Measurements from ENCODE around the gene RPS15. TPM values are rescaled to one million over a fixed set of nuclear protein-coding genes. Genes with fewer than 3 reads are reported as not detected.

RPS15 gene
- total and polyA plus RNA-seq, 9 of the 15 experiments (the other 6 are each of a cell fraction or from before 2014, with no cell fraction given), result 605 to 2,791 (median 957) TPM

- H3K4me3 ChIP-seq, result no peak overlapping the region
- ChIA-PET POLR2A (interaction anchor here (0.5 kb wide), 1 partner anchor 16 kb away, joined by 5 read pairs; no protein-coding TSS in a partner anchor), CTCF (ENCODE audit: low intra/inter-chr PET ratio) (no interaction called here)
- H3K9me3 ChIP-seq (replicated peaks; ENCODE audit: control insufficient read depth, insufficient read depth, low read depth, low read length), result no peaks in the 10 kb centered on the region
- peaks cover 23% of the 10 kb centered on the region; the same call in 1 of the 3 replicates for H3K36me3 ChIP-seq (ENCODE audit: control insufficient read depth, insufficient read depth, low read length)
- no peaks in the 10 kb centered on the region for H4K20me1 ChIP-seq (replicated peaks; ENCODE audit: control insufficient read depth, insufficient read depth, low read length)
- no peak overlapping the region for H3K4me2 ChIP-seq (ENCODE audit: insufficient read depth, low read length)
- no TSS peak for BruUV-seq (replicated peaks)
- peak overlapping the region in 1 of 2 experiments; percentile 89; a peak in 2 of 4 replicates for H3K9ac ChIP-seq (ENCODE audit: insufficient read depth in 1 of 2, low read depth in 2 of 2, low read length in 2 of 2)
- WGBS (ENCODE audit: insufficient coverage, low coverage, missing lambda C conversion rate), result 94% methylated on average over 11 of the region's 15 CpGs
- H3K79me2 ChIP-seq (ENCODE audit: control insufficient read depth, insufficient read depth, low read length), result peaks cover 12% of the 10 kb centered on the region
- H3K9me1 ChIP-seq (ENCODE audit: control insufficient read depth, insufficient read depth, low read length), result no peaks in the 10 kb centered on the region
- intact Hi-C loops (cut with micrococcal nuclease) (no loop called here), in situ Hi-C loops (cut with MboI) (no loop called here)
- no peak overlapping the region for H3K27ac ChIP-seq (ENCODE audit: extremely low read depth, low read depth, low read length)
- no peak for FAIRE-seq
- no peak for ATAC-seq
- peaks cover 5 to 78% of the 10 kb centered on the region in 2 experiments; a peak in 3 of 5 replicates for H3K4me1 ChIP-seq (replicated peaks in 1 of 2; ENCODE audit: control insufficient read depth in 2 of 2, insufficient read depth in 2 of 2, low read length in 2 of 2)
- DNase-seq (ENCODE audit: extremely low read depth in 1 of 4, low spot score in 3 of 4), result no peak
- TF ChIP-seq ZNF263 (CRISPR knock-in tag; IDR thresholded peaks at IDR 0.05; ENCODE audit: borderline replicate concordance) (no peak), NFIX (CRISPR knock-in tag; IDR thresholded peaks at IDR 0.05; ENCODE audit: low read depth) (no peak), ZNF318 (IDR thresholded peaks at IDR 0.05; ENCODE audit: borderline replicate concordance in 1 of 2, low read depth in 1 of 2) (no peak), ATF3 (IDR thresholded peaks at IDR 0.05) (no peak), ATF3 (CRISPR knock-in tag; conservative IDR thresholded peaks at IDR 0.05) (no peak), MCM3 (IDR thresholded peaks at IDR 0.05) (no peak), YBX1 (IDR thresholded peaks at IDR 0.05) (no peak), NR2C2 (CRISPR knock-in tag; IDR thresholded peaks at IDR 0.05) (no peak), NR2C2 (tag; IDR thresholded peaks at IDR 0.05) (no peak)
- TF ChIP-seq, protein P1, sequence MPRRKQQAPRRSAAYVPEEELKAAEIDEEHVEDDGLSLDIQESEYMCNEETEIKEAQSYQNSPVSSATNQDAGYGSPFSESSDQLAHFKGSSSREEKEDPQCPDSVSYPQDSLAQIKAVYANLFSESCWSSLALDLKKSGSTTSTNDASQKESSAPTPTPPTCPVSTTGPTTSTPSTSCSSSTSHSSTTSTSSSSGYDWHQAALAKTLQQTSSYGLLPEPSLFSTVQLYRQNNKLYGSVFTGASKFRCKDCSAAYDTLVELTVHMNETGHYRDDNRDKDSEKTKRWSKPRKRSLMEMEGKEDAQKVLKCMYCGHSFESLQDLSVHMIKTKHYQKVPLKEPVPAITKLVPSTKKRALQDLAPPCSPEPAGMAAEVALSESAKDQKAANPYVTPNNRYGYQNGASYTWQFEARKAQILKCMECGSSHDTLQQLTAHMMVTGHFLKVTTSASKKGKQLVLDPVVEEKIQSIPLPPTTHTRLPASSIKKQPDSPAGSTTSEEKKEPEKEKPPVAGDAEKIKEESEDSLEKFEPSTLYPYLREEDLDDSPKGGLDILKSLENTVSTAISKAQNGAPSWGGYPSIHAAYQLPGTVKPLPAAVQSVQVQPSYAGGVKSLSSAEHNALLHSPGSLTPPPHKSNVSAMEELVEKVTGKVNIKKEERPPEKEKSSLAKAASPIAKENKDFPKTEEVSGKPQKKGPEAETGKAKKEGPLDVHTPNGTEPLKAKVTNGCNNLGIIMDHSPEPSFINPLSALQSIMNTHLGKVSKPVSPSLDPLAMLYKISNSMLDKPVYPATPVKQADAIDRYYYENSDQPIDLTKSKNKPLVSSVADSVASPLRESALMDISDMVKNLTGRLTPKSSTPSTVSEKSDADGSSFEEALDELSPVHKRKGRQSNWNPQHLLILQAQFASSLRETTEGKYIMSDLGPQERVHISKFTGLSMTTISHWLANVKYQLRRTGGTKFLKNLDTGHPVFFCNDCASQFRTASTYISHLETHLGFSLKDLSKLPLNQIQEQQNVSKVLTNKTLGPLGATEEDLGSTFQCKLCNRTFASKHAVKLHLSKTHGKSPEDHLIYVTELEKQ (CRISPR knock-in tag; IDR thresholded peaks at IDR 0.05), result no peak
- no peaks in the 10 kb centered on the region for H3K27me3 ChIP-seq (ENCODE audit: control insufficient read depth in 2 of 2, insufficient read depth in 2 of 2, low read length in 2 of 2)
- no peak overlapping the region for H2AFZ ChIP-seq (ENCODE audit: low read depth, low read length)
Observed at GRCh38 chr19:1399745-1400144, 38.5 kb upstream of the RPS15 start.

All from K562 (cell line).